HepG2 (cell line): ENCODE measurements around the gene IGDCC3. TPM values are rescaled to one million over a fixed set of nuclear protein-coding genes. Genes with fewer than 3 reads are reported as not detected.

Experiments
- ATAC-seq: fragments of 200-7000 bp; cut with Tn5 transposase; 3 replicates; pipeline ENCODE4 v1.9.1; 2020; ENCODE audit warnings: mild to moderate bottlenecking, moderate library complexity
- BruUV-seq: library from RNA; stranded (reverse); fragments of 400-500 nt; replicated peaks from 2 replicates; lab custom pipeline; 2021; lab: Mats Ljungman, UMichigan
- CTCF ChIA-PET: fragments of 300-600 bp; formaldehyde crosslinking; extraction: SDS; loops from one replicate; lab custom pipeline; 2021; ENCODE audit warnings: low total read pairs, inconsistent platforms, low intra/inter-chr PET ratio; lab: Yijun Ruan, JAX
- POLR2A ChIA-PET: fragments of 350-600 bp; sonication (Branson Sonifier 250); formaldehyde crosslinking; loops from one replicate; lab custom pipeline; 2020; ENCODE audit warnings: antibody characterized with exemption, inconsistent platforms; lab: Yijun Ruan, JAX
- DNase-seq: peaks from one replicate; pipeline ENCODE4 v3.0.0-alpha.2; 2015; ENCODE audit warnings: low spot score
- FAIRE-seq: peaks from 3 replicates; lab custom pipeline; 2011; peaks lifted over from hg19 to GRCh38; lab: Jason Lieb, UNC
- H2AFZ ChIP-seq: one replicate; pipeline ENCODE4 v1.6.1; 2011; ENCODE audit warnings: low read length, inconsistent platforms
- H3K27ac ChIP-seq: fragments of 300-600 bp; 3 replicates; pipeline ENCODE4 v1.8.0; 2011; ENCODE audit warnings: mixed run types, mild to moderate bottlenecking, mixed read lengths, low read length, inconsistent platforms; ENCODE audit not compliant: insufficient read depth; ENCODE audit errors: extremely low read length
- H3K27me3 ChIP-seq, 2 experiments: fragments of 200-600 bp in 1 of 2; 2 replicates in 1 of 2; 3 replicates in 1 of 2; pipeline versions ENCODE4 v1.6.0 to v1.8.0; 2011; ENCODE audit warnings: low read length in 2 of 2, mild to moderate bottlenecking in 2 of 2, moderate library complexity in 2 of 2, inconsistent platforms in 1 of 2; ENCODE audit not compliant: insufficient read depth in 2 of 2, control insufficient read depth in 1 of 2
- H3K36me3 ChIP-seq, 2 experiments: fragments of 200-600 bp in 1 of 2; replicated peaks in 1 of 2; 2 replicates in 1 of 2; 3 replicates in 1 of 2; pipeline versions ENCODE4 v1.5.1 to v1.8.0; 2011; ENCODE audit warnings: low read length in 2 of 2, inconsistent platforms in 1 of 2; ENCODE audit not compliant: insufficient read depth in 2 of 2, control insufficient read depth in 1 of 2
- H3K4me1 ChIP-seq: 2 replicates; pipeline ENCODE4 v1.5.1; 2012; ENCODE audit warnings: low read length, inconsistent platforms; ENCODE audit not compliant: insufficient read depth
- H3K4me2 ChIP-seq: 2 replicates; pipeline ENCODE4 v1.6.0; 2011; ENCODE audit warnings: low read depth, low read length, inconsistent platforms
- H3K4me3 ChIP-seq, 3 experiments: fragments of 200-600 bp in 1 of 3; sonication (generic), shearing (Covaris generic) in 1 of 3; replicated peaks in 1 of 3; 2 replicates each; pipeline ENCODE4 v1.5.1; 2011 to 2016; ENCODE audit warnings: low read length in 3 of 3, inconsistent platforms in 2 of 3, low read depth in 2 of 3, mild to moderate bottlenecking in 2 of 3, control low read depth in 1 of 3, mixed read lengths in 1 of 3; ENCODE audit not compliant: insufficient read depth in 1 of 3
- H3K79me2 ChIP-seq: one replicate; pipeline ENCODE4 v1.6.1; 2011; ENCODE audit warnings: low read length, inconsistent platforms; ENCODE audit not compliant: insufficient read depth
- H3K9ac ChIP-seq: 2 replicates; pipeline ENCODE4 v1.6.0; 2011; ENCODE audit warnings: mild to moderate bottlenecking, low read depth, low read length, inconsistent platforms; ENCODE audit not compliant: insufficient read depth
- H3K9me3 ChIP-seq: 2 replicates; pipeline ENCODE4 v1.5.1; 2012; ENCODE audit warnings: mild to moderate bottlenecking, low read length
- H4K20me1 ChIP-seq: 2 replicates; pipeline ENCODE4 v1.6.0; 2011; ENCODE audit warnings: inconsistent platforms, mild to moderate bottlenecking, low read length, moderate library complexity; ENCODE audit not compliant: insufficient read depth
- CBFB ChIP-seq: sonication (generic); formaldehyde crosslinking; IDR thresholded peaks from 2 replicates; pipeline ENCODE4 v1.4.0; 2020; ENCODE audit warnings: missing genetic modification reagents
- FLYWCH1 ChIP-seq: sonication (generic); formaldehyde crosslinking; IDR thresholded peaks from 2 replicates; pipeline ENCODE4 v1.8.1; 2023; ENCODE audit warnings: mild to moderate bottlenecking, missing genetic modification reagents
- FOSL1 ChIP-seq: sonication (generic); formaldehyde crosslinking; IDR thresholded peaks from 2 replicates; pipeline ENCODE4 v1.9.0; 2021; ENCODE audit warnings: missing genetic modification reagents, borderline replicate concordance
- GZF1 ChIP-seq: sonication (generic); formaldehyde crosslinking; IDR thresholded peaks from 2 replicates; pipeline ENCODE4 v1.5.1; 2020; ENCODE audit warnings: mild to moderate bottlenecking, missing genetic modification reagents
- KAT7 ChIP-seq: IDR thresholded peaks from 2 replicates; pipeline ENCODE4 v1.6.1; 2018; ENCODE audit warnings: borderline replicate concordance, missing compliant biosample characterization
- NR0B2 ChIP-seq: sonication (generic); formaldehyde crosslinking; IDR thresholded peaks from 2 replicates; pipeline ENCODE4 v1.4.0; 2020; ENCODE audit warnings: mild to moderate bottlenecking, missing genetic modification reagents
- PATZ1 ChIP-seq: sonication (generic); formaldehyde crosslinking; IDR thresholded peaks from 2 replicates; pipeline ENCODE4 v1.4.0; 2020; ENCODE audit warnings: missing genetic modification reagents
- SUZ12 ChIP-seq: fragments of 150-350 bp; IDR thresholded peaks from 2 replicates; pipeline ENCODE4 v1.6.1; 2014; ENCODE audit warnings: low read depth, low read length
- TBX3 ChIP-seq: fragments of 450-650 bp; IDR thresholded peaks from 2 replicates; pipeline ENCODE4 v1.6.1; 2017; ENCODE audit warnings: antibody characterized with exemption, mild to moderate bottlenecking, inconsistent platforms, borderline replicate concordance
- TFDP2 ChIP-seq: sonication (generic); formaldehyde crosslinking; IDR thresholded peaks from 2 replicates; pipeline ENCODE4 v1.4.0; 2020; ENCODE audit warnings: missing genetic modification reagents
- TGIF2 ChIP-seq: IDR thresholded peaks from 2 replicates; pipeline ENCODE4 v1.6.1; 2016; ENCODE audit warnings: control low read depth, missing compliant biosample characterization
- ZFY ChIP-seq: sonication (generic); formaldehyde crosslinking; IDR thresholded peaks from 2 replicates; pipeline ENCODE4 v1.4.0; 2020; ENCODE audit warnings: missing genetic modification reagents
- ZNF260 ChIP-seq: sonication (generic); formaldehyde crosslinking; IDR thresholded peaks from 2 replicates; pipeline ENCODE4 v1.4.0; 2020; ENCODE audit warnings: missing genetic modification reagents, low read depth, mild to moderate bottlenecking, borderline replicate concordance
- ZNF724P ChIP-seq: sonication (generic); formaldehyde crosslinking; IDR thresholded peaks from 2 replicates; pipeline ENCODE4 v1.8.0; 2022; ENCODE audit warnings: missing genetic modification reagents, borderline replicate concordance
- ZNF777 ChIP-seq: sonication (generic); formaldehyde crosslinking; IDR thresholded peaks from 2 replicates; pipeline ENCODE4 v1.4.0; 2020; ENCODE audit warnings: missing genetic modification reagents
- WGBS: methylation state at CpG from one replicate; pipeline ENCODE4 v1.1.6; 2017; ENCODE audit warnings: low lambda C conversion rate; 5-methylcytosine and 5-hydroxymethylcytosine counted together
- in situ Hi-C: cut with HindIII; loops from 2 replicates; pipeline ENCODE4 v1.10.0; 2017; ENCODE audit warnings: low pct_unique_long_range_greater_than_20kb; ENCODE audit not compliant: extremely low pct_ligation_motif_present
- intact Hi-C: fragments of 100-400 bp; cut with micrococcal nuclease; formaldehyde crosslinking; loops from one replicate; pipeline ENCODE4 v1.10.0; 2022; ENCODE audit not compliant: unreplicated experiment
- polyA plus RNA-seq, 8 experiments: library from polyadenylated mRNA; depleted of rRNA in 3 of 8; stranded (reverse) in 7 of 8; unstranded in 1 of 8; fragments of >200 nt; fragmentation: Illumina TruSeq in 4 of 8; extraction: Trizol in 4 of 8; gene quantifications; 2 replicates each; pipeline versions ENCODE4 v1.2.1 to v1.2.3, GENCODE V29; 2011 to 2016; ENCODE audit warnings: low read depth in 4 of 8, missing spikeins in 1 of 8, mixed read lengths in 1 of 8; ENCODE audit not compliant: insufficient read depth in 1 of 8
- total RNA-seq, 5 experiments: library from RNA; depleted of rRNA; stranded (reverse); fragments of >200 nt; fragmentation: Illumina TruSeq; extraction: Trizol; gene quantifications; 2 replicates each; pipeline ENCODE4 v1.2.3, GENCODE V29; 2016; ENCODE audit warnings: low read depth in 1 of 5

Gene IGDCC3
- total and polyA plus RNA-seq, 2 of the 13 experiments (the other 11 are each of a cell fraction or from before 2014, with no cell fraction given): 30.1 to 51.8 TPM

- DNase-seq (no peak), ATAC-seq (no peak), FAIRE-seq (no peak)
- Histone ChIP-seq H3K9ac (no peak overlapping the region), H3K36me3 (no peaks in the 10 kb centered on the region), H3K79me2 (no peaks in the 10 kb centered on the region), H3K9me3 (no peaks in the 10 kb centered on the region), H3K4me1 (peaks cover 43% of the 10 kb centered on the region), H3K27ac (no peak overlapping the region), H3K4me3 (no peak overlapping the region), H3K27me3 (peaks cover 3 to 31% of the 10 kb centered on the region in 2 experiments; a peak in 4 of 5 replicates), H3K4me2 (no peak overlapping the region), H4K20me1 (no peaks in the 10 kb centered on the region), H2AFZ (no peak overlapping the region)
- WGBS: 79% methylated on average over 34 of the region's 34 CpGs
- ChIA-PET POLR2A (no interaction called here), CTCF (no interaction called here)
- intact Hi-C loops: no loop called here
- in situ Hi-C loops: no loop called here
- TF ChIP-seq ZNF724P (CRISPR knock-in tag) (no peak), NR0B2 (no peak), PATZ1 (CRISPR knock-in tag) (no peak)
- no TSS peak for BruUV-seq
Measured at GRCh38 chr15:65396283-65396964, 18.6 kb upstream of the IGDCC3 start.

GRCh38 chr15:65395567-65396202, 17.9 kb upstream of the IGDCC3 start:
- BruUV-seq: no TSS peak
- H3K4me2 ChIP-seq: no peak overlapping the region
- DNase-seq: no peak
- H4K20me1 ChIP-seq: no peaks in the 10 kb centered on the region
- H3K79me2 ChIP-seq: no peaks in the 10 kb centered on the region
- H2AFZ ChIP-seq: no peak overlapping the region
- no peak overlapping the region for H3K9ac ChIP-seq
- no peaks in the 10 kb centered on the region for H3K36me3 ChIP-seq
- POLR2A ChIA-PET: no interaction called here
- in situ Hi-C loops (no loop called here), intact Hi-C loops (no loop called here)
- no peak for FAIRE-seq
- ATAC-seq: no peak
- 82% methylated on average over 48 of the region's 72 CpGs for WGBS
- no peak overlapping the region for H3K27ac ChIP-seq
- no peak overlapping the region for H3K4me3 ChIP-seq
- no peaks in the 10 kb centered on the region for H3K9me3 ChIP-seq
- CTCF ChIA-PET: no interaction called here
- H3K4me1 ChIP-seq: peaks cover 43% of the 10 kb centered on the region
- peaks cover 3 to 31% of the 10 kb centered on the region in 2 experiments; a peak in 4 of 5 replicates for H3K27me3 ChIP-seq
- TF ChIP-seq ZNF777 (CRISPR knock-in tag) (no peak), SUZ12 (no peak), KAT7 (CRISPR knock-in tag) (no peak), FLYWCH1 (no peak), TBX3 (no peak), TGIF2 (CRISPR knock-in tag) (no peak), GZF1 (CRISPR knock-in tag) (no peak), ZNF260 (CRISPR knock-in tag) (no peak), FOSL1 (CRISPR knock-in tag) (no peak), CBFB (CRISPR knock-in tag) (no peak), TFDP2 (no peak), ZFY (no peak)
